ENCODE measurements around the gene PARD6B.

Gene PARD6B

DNA sequence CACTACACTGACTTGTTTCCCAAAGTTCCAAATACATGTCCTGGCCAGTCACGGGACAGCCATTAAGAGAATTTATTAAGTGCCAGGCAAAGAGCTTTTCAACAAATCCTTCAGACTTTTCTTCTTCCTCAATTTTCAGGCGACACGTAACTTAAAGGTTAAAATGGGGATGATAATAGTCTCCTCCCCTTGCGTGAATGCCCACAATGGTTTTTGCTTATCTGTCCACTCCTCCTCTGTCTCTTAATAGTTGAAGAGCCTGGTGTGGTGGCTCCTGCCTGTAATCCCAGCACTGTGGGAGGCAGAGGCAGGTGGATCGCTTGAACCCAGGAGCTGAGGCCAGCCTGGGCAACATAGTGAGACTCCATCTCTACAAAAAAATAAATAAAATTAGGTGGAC is 11.4 kb upstream of the PARD6B start:
- TF ChIP-seq, protein P1, sequence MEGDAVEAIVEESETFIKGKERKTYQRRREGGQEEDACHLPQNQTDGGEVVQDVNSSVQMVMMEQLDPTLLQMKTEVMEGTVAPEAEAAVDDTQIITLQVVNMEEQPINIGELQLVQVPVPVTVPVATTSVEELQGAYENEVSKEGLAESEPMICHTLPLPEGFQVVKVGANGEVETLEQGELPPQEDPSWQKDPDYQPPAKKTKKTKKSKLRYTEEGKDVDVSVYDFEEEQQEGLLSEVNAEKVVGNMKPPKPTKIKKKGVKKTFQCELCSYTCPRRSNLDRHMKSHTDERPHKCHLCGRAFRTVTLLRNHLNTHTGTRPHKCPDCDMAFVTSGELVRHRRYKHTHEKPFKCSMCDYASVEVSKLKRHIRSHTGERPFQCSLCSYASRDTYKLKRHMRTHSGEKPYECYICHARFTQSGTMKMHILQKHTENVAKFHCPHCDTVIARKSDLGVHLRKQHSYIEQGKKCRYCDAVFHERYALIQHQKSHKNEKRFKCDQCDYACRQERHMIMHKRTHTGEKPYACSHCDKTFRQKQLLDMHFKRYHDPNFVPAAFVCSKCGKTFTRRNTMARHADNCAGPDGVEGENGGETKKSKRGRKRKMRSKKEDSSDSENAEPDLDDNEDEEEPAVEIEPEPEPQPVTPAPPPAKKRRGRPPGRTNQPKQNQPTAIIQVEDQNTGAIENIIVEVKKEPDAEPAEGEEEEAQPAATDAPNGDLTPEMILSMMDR (IDR thresholded peaks at IDR 0.05; ENCODE audit: insufficient read depth, low read depth, low read length, missing control alignments): no peak
- H3K4me3 ChIP-seq (ENCODE audit: low read length): no peak overlapping the region
- DNase-seq (ENCODE audit: low read depth): no peak

DNA sequence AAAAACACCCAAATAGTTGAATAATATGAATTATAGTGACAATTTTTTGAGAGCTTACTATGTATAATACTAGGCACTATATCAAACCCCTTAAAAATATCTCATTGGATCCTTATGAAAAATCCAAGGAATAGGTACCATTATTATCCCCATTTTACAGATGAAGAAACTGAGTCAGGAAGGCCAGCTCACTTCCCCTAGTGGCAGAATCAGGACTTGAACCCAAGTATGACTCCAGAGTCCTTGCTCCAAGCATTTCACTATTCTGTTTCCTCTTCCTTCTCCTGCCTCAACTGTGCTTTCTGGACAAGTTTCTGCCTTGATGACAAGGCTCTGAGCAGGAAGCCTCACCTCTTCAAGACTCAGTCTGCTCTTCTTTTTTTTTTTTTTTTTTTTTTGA is 10.8 kb upstream of the PARD6B start:
- TF ChIP-seq, protein P1 (IDR thresholded peaks at IDR 0.05; ENCODE audit: insufficient read depth, low read depth, low read length, missing control alignments): no peak
- no peak overlapping the region for H3K4me3 ChIP-seq (ENCODE audit: low read length)
- DNase-seq (ENCODE audit: low read depth): no peak

DNA sequence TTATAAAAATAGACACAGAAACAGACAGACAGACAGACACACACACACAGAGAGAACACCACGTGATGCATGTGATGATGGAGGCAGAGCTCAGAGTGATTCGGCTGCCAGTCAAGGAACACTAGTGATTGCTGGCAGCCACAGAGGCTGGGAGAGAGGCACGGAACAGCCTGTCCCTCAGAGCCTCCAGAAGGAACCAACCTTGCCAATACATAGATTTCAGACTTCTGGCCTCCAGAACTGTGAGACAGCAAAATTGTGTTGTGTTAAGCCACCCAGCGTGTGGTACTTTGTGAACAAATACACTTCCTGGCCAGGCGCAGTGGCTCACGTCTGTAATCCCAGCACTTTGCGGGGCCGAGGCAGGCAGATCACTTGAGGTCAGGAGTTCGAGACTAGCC is 9.5 kb upstream of the PARD6B start:
- no peak overlapping the region for H3K4me3 ChIP-seq (ENCODE audit: low read length)
- no peak for DNase-seq (ENCODE audit: low read depth)
- TF ChIP-seq, protein P1 (IDR thresholded peaks at IDR 0.05; ENCODE audit: insufficient read depth, low read depth, low read length, missing control alignments): no peak

DNA sequence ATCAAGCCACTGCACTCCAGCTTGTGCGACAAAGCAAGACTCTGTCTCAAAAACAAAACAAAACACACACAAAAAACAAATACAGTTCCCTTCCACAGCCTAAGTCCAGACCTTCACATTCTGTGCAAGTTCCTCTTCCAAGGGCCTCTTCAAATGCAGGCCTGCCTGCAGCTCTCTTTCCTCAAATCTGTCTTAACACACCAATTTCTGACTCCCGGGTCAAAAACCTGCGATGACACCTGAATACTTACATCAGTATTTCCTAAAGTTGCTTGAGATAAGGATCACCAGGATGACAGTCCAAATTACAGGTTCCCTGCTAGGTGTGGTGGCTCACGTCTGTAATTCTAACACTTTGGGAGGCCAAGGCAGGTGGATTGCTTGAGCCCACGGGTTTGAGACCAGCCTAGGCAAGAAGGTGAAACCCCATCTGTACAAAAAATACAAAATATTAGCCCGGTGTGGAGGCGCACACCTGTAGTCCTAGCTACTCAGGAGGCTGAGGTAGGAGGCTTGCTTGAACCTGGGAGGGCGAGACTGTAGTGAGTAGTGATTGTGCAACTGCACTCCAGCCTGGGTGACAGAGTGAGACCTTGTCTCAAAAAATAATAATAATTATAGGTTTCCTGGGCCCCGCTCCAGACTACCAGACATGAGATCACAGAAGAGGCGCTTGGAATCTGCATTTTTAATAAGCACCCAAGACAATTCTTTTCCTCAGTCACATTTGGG is 8.8 kb upstream of the PARD6B start:
- H3K4me3 ChIP-seq (ENCODE audit: low read length): no peak overlapping the region
- DNase-seq (ENCODE audit: low read depth): no peak
- TF ChIP-seq, protein P1 (IDR thresholded peaks at IDR 0.05; ENCODE audit: insufficient read depth, low read depth, low read length, missing control alignments): no peak

DNA sequence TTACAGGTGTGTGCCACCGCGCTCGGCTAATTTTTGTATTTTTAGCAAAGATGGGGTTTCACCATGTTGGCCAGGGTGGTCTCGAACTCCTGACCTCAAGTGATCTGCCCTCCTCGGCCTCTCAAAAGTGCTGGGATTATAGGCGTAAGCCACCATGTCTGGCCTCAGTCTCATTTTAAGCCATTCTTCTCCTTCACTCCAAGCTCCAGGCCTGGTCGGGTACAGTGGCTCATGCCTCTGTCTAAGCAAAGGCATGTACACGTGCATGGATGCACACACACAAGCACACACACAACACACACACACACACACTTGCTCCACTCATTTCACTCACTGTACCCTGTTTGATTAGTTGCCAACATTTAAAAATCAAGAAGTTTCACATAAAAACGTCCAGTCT is 7.7 kb upstream of the PARD6B start:
- TF ChIP-seq, protein P1 (IDR thresholded peaks at IDR 0.05; ENCODE audit: insufficient read depth, low read depth, low read length, missing control alignments): no peak
- no peak for DNase-seq (ENCODE audit: low read depth)

GRCh38 chr20:50724112-50724725 is 7.2 kb upstream of the PARD6B start:
- DNase-seq (ENCODE audit: low read depth): no peak
- TF ChIP-seq, protein P1 (IDR thresholded peaks at IDR 0.05; ENCODE audit: insufficient read depth, low read depth, low read length, missing control alignments): no peak
- no peak overlapping the region for H3K4me3 ChIP-seq (ENCODE audit: low read length)

More for the DNA sequence above, 7.7 kb upstream of the PARD6B start:
- no peak overlapping the region for H3K4me3 ChIP-seq (ENCODE audit: low read length)

All from epithelial cell of esophagus (primary cell).